Measurements from ENCODE around the gene LRP8.

DNA sequence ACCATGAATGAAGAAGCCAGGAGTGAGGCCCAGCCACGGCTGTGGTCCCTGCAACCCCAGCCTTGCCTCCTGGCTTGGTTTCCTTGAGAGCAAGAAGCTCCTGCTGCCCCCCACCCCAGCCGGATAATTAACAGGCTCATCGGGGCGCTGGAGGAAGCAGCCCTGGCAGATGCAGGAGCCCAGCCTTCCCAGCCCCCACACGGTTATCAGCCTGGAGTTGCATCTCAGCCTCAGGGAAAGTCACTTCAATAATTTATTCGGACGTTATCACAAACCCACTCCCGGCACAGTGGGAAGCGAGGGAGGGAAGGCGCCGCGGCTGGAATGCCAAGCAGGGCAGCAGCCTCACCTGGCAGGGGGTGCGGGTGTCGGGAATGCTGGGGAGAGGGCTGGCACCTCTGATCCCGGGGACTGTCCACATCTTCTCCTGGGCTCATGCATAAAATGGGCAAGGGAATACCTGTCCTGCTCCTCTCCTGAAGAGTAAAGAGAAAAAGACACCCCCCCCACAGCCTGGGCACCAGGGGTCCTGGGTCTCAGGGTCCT lies 43.3 kb upstream of the LRP8 start:
- TF ChIP-seq TAF1 (IDR thresholded peaks at IDR 0.05; ENCODE audit: low read depth, low read length), result no peak
- no peak for TF ChIP-seq POLR2AphosphoS5 (IDR thresholded peaks at IDR 0.05; ENCODE audit: low read depth, low read length)
- no peak for TF ChIP-seq POLR2A (IDR thresholded peaks at IDR 0.05; ENCODE audit: low read depth, low read length)
- no peak for TF ChIP-seq SPI1 (IDR thresholded peaks at IDR 0.05; ENCODE audit: low read depth, low read length)

Measured in GM12891 (cell line).